Esophagus squamous epithelium (tissue), 5 donors: ENCODE measurements around the gene PTPRG. TPM values are rescaled to one million over a fixed set of nuclear protein-coding genes. Genes with fewer than 3 reads are reported as not detected.

ENCODE experiments used
- DNase-seq: peaks from one replicate; lab custom pipeline; 2025; lab: John Stamatoyannopoulos, UW
- H3K27ac ChIP-seq, 4 donors: fragments of 200-600 bp; sonication (generic); one replicate each; pipeline ENCODE4 v1.5.1; 2016 to 2019; ENCODE audit warnings: mild to moderate bottlenecking in 1 of 4
- H3K27me3 ChIP-seq, 4 donors: fragments of 200-600 bp; sonication (generic); 1 replicate in 3 of 4; 2 replicates in 1 of 4; pipeline versions ENCODE4 v1.5.1 to v1.6.0; 2017 to 2021; ENCODE audit warnings: antibody characterized with exemption in 1 of 4
- H3K36me3 ChIP-seq, 3 donors: fragments of 200-600 bp; sonication (generic); one replicate each; pipeline ENCODE4 v1.5.1; 2016 to 2019
- H3K4me1 ChIP-seq, 3 donors: fragments of 200-600 bp; sonication (generic); one replicate each; pipeline ENCODE4 v1.5.1; 2017 to 2019
- H3K4me3 ChIP-seq, 4 donors: fragments of 200-600 bp; sonication (generic); 1 replicate in 3 of 4; 2 replicates in 1 of 4; pipeline ENCODE4 v1.5.1; 2016 to 2019; ENCODE audit warnings: mild to moderate bottlenecking in 2 of 4, moderate library complexity in 1 of 4
- H3K9me3 ChIP-seq, 3 donors: fragments of 200-600 bp; sonication (generic); one replicate each; pipeline ENCODE4 v1.5.1; 2016 to 2019
- CTCF ChIP-seq, 6 experiments: fragments of 450-650 bp in 4 of 6; fragments of 200-600 bp in 2 of 6; sonication (generic) in 2 of 6; IDR thresholded peaks; one replicate each; pipeline ENCODE4 v1.5.1; 2016 to 2019; ENCODE audit warnings: antibody characterized with exemption in 6 of 6, mild to moderate bottlenecking in 4 of 6, moderate library complexity in 4 of 6
- POLR2A ChIP-seq, 4 donors: fragments of 450-650 bp; IDR thresholded peaks; one replicate each; pipeline ENCODE4 v1.6.1; 2017; ENCODE audit warnings: antibody characterized with exemption in 4 of 4, mild to moderate bottlenecking in 4 of 4, moderate library complexity in 3 of 4
- WGBS, 2 donors: methylation state at CpG; one replicate each; pipeline ENCODE4 v1.1.5; 2018; 5-methylcytosine and 5-hydroxymethylcytosine counted together
- intact Hi-C: fragments of 100-400 bp; cut with DNase I; formaldehyde crosslinking; loops from one replicate; pipeline ENCODE4 v1.15.0; 2022
- total RNA-seq, 4 donors: library from RNA; depleted of rRNA; stranded (reverse); fragments of >200 nt; gene quantifications; one replicate each; pipeline ENCODE4 v1.1.0, GENCODE V29; 2016
- donor health status: DM: yes; HTN: yes; CAD: no.

Gene PTPRG
- total RNA-seq, 4 donors from 2014 or later = 3.7 to 42.2 (median 15.2) TPM

GRCh38 chr3:61780016-61780415, 218.6 kb downstream of the PTPRG start:
- Histone ChIP-seq H3K36me3 (no peaks in the 10 kb centered on the region), H3K4me3 (no peak overlapping the region), H3K27me3 (no peaks in the 10 kb centered on the region), H3K9me3 (no peaks in the 10 kb centered on the region), H3K27ac (no peak overlapping the region), H3K4me1 (peaks cover 0 to under 1% (median 0%) of the 10 kb centered on the region in 3 donors)
- 32 to 36% methylated on average over 2 of the region's 2 CpGs for WGBS, 2 donors
- TF ChIP-seq CTCF (IDR thresholded peaks at IDR 0.05) = no peak
- no peak for TF ChIP-seq POLR2A (IDR thresholded peaks at IDR 0.05)
- intact Hi-C loops = no loop called here
- no peak for DNase-seq

- H3K9me3 ChIP-seq = no peaks in the 10 kb centered on the region
- H3K36me3 ChIP-seq = no peaks in the 10 kb centered on the region
- intact Hi-C loops = no loop called here
- no peak overlapping the region for H3K27ac ChIP-seq
- H3K27me3 ChIP-seq = no peaks in the 10 kb centered on the region
- H3K4me3 ChIP-seq = no peak overlapping the region
- no peaks in the 10 kb centered on the region for H3K4me1 ChIP-seq
- WGBS, 2 donors = 79 to 87% methylated on average over 3 of the region's 3 CpGs
- DNase-seq = no peak
- TF ChIP-seq CTCF (IDR thresholded peaks at IDR 0.05) = no peak
- no peak for TF ChIP-seq POLR2A (IDR thresholded peaks at IDR 0.05)
Measured at GRCh38 chr3:61780455-61781228, 219.3 kb downstream of the PTPRG start.

GRCh38 chr3:61783993-61784718, 222.8 kb downstream of the PTPRG start:
- Histone ChIP-seq H3K27me3 (no peaks in the 10 kb centered on the region), H3K27ac (no peak overlapping the region), H3K36me3 (no peaks in the 10 kb centered on the region), H3K9me3 (no peaks in the 10 kb centered on the region), H3K4me1 (no peaks in the 10 kb centered on the region), H3K4me3 (no peak overlapping the region)
- DNase-seq = no peak
- TF ChIP-seq POLR2A (IDR thresholded peaks at IDR 0.05) (no peak), CTCF (IDR thresholded peaks at IDR 0.05) (no peak)
- intact Hi-C loops = no loop called here
- WGBS, 2 donors = 82 to 85% methylated on average over 6 of the region's 6 CpGs

GRCh38 chr3:61788623-61789507, 227.5 kb downstream of the PTPRG start:
- TF ChIP-seq CTCF (IDR thresholded peaks at IDR 0.05) (no peak), POLR2A (IDR thresholded peaks at IDR 0.05) (no peak)
- Histone ChIP-seq H3K27ac (no peak overlapping the region), H3K36me3 (no peaks in the 10 kb centered on the region), H3K9me3 (no peaks in the 10 kb centered on the region), H3K27me3 (no peaks in the 10 kb centered on the region), H3K4me3 (no peak overlapping the region), H3K4me1 (peaks cover 0 to 5% (median 0%) of the 10 kb centered on the region in 3 donors)
- DNase-seq = no peak
- 74 to 93% methylated on average over 4 of the region's 4 CpGs for WGBS, 2 donors
- intact Hi-C loops = no loop called here
